ENCODE data around the gene STK17A. TPM values are rescaled to one million over a fixed set of nuclear protein-coding genes. Genes with fewer than 3 reads are reported as not detected.

STK17A gene
- total and polyA plus RNA-seq, 2 donors (not counting 1 experiment from before 2014, with no cell fraction given): 46.8 to 53.2 TPM

DNA sequence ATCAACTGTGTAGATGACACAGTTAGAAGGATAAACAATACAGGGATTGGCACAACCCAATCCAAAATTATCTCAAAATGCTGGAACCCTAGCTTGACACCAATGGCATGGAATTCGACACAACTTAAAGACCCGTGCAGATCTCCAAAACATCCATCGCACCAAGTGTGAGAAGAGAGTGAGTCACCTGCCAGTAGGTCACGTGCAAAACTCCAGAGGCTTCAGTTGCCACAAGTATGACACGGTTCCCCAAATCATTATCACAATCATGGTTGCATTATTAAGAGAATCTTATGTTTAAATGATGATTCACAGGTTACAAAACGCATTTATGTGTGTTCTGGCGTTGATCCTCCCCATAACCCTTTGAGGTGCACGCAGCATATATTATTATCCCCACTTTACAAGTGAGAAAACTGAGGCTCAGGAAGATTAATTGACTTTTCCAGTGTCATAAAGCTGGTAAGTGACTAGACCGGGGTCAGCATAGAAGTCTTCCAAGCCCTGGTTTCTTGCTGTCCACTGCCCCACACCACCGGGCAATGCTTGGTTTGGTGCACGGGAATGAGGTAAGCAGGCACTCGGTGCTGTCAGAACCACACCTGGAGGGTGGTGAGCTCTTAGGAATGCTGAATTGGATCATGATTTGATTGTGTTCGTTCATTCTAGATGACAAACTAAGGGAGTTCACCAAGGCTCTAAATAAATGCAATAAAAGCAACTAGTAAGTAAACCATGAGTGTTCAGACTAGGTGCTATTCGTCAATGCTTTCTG is 23.6 kb upstream of the STK17A start:
- Histone ChIP-seq H3K4me1 (ENCODE audit: control insufficient read depth, extremely low read depth, insufficient read depth, low read length) (no peaks in the 10 kb centered on the region), H3K79me2 (ENCODE audit: control insufficient read depth, insufficient read depth, low read length) (no peaks in the 10 kb centered on the region), H4K20me1 (ENCODE audit: control insufficient read depth, extremely low read depth, insufficient read depth, low read length) (no peaks in the 10 kb centered on the region), H3K4me3 (replicated peaks in 1 of 4; ENCODE audit: control extremely low read depth in 1 of 4, insufficient read depth in 1 of 4, low read depth in 3 of 4, low read length in 4 of 4) (no peak overlapping the region), H3K9me3 (ENCODE audit: control insufficient read depth, insufficient read depth, low read depth, low read length) (no peaks in the 10 kb centered on the region), H2AFZ (ENCODE audit: low read length) (no peak overlapping the region), H3K4me2 (ENCODE audit: extremely low read depth, insufficient read depth, low read length) (no peak overlapping the region), H3K36me3 (ENCODE audit: control insufficient read depth, insufficient read depth, low read length) (no peaks in the 10 kb centered on the region), H3K27me3 (ENCODE audit: control insufficient read depth, insufficient read depth, low read length) (no peaks in the 10 kb centered on the region), H3K27ac (ENCODE audit: insufficient read depth, low read length) (no peak overlapping the region), H3K9ac (ENCODE audit: insufficient read depth, low read length) (no peak overlapping the region)
- DNase-seq (ENCODE audit: low read depth in 2 of 2): peak in 1 of 2 donors; percentile 20
- no peak for TF ChIP-seq EZH2 (IDR thresholded peaks at IDR 0.05; ENCODE audit: low read length, missing control alignments)
- no peak for TF ChIP-seq CTCF (conservative IDR thresholded peaks at IDR 0.05 in 1 of 2, IDR thresholded peaks at IDR 0.05 in 1 of 2; ENCODE audit: low read depth in 1 of 2, low read length in 2 of 2)

GRCh38 chr7:43559946-43560335 is 23.0 kb upstream of the STK17A start:
- Histone ChIP-seq H3K4me1 (ENCODE audit: control insufficient read depth, extremely low read depth, insufficient read depth, low read length) (no peaks in the 10 kb centered on the region), H3K36me3 (ENCODE audit: control insufficient read depth, insufficient read depth, low read length) (no peaks in the 10 kb centered on the region), H3K9me3 (ENCODE audit: control insufficient read depth, insufficient read depth, low read depth, low read length) (no peaks in the 10 kb centered on the region), H3K4me2 (ENCODE audit: extremely low read depth, insufficient read depth, low read length) (no peak overlapping the region), H3K27ac (ENCODE audit: insufficient read depth, low read length) (no peak overlapping the region), H3K27me3 (ENCODE audit: control insufficient read depth, insufficient read depth, low read length) (no peaks in the 10 kb centered on the region), H4K20me1 (ENCODE audit: control insufficient read depth, extremely low read depth, insufficient read depth, low read length) (no peaks in the 10 kb centered on the region), H2AFZ (ENCODE audit: low read length) (no peak overlapping the region), H3K4me3 (replicated peaks in 1 of 4; ENCODE audit: control extremely low read depth in 1 of 4, insufficient read depth in 1 of 4, low read depth in 3 of 4, low read length in 4 of 4) (no peak overlapping the region), H3K9ac (ENCODE audit: insufficient read depth, low read length) (no peak overlapping the region), H3K79me2 (ENCODE audit: control insufficient read depth, insufficient read depth, low read length) (no peaks in the 10 kb centered on the region)
- no peak for TF ChIP-seq CTCF (conservative IDR thresholded peaks at IDR 0.05 in 1 of 2, IDR thresholded peaks at IDR 0.05 in 1 of 2; ENCODE audit: low read depth in 1 of 2, low read length in 2 of 2)
- no peak for TF ChIP-seq EZH2 (IDR thresholded peaks at IDR 0.05; ENCODE audit: low read length, missing control alignments)
- no peak for DNase-seq (ENCODE audit: low read depth in 2 of 2)

GRCh38 chr7:43560742-43561330 is 22.1 kb upstream of the STK17A start:
- H2AFZ ChIP-seq (ENCODE audit: low read length): no peak overlapping the region
- no peak overlapping the region for H3K4me3 ChIP-seq (replicated peaks in 1 of 4; ENCODE audit: control extremely low read depth in 1 of 4, insufficient read depth in 1 of 4, low read depth in 3 of 4, low read length in 4 of 4)
- no peak for TF ChIP-seq EZH2 (IDR thresholded peaks at IDR 0.05; ENCODE audit: low read length, missing control alignments)
- no peak for TF ChIP-seq CTCF (conservative IDR thresholded peaks at IDR 0.05 in 1 of 2, IDR thresholded peaks at IDR 0.05 in 1 of 2; ENCODE audit: low read depth in 1 of 2, low read length in 2 of 2)
- H3K79me2 ChIP-seq (ENCODE audit: control insufficient read depth, insufficient read depth, low read length): no peaks in the 10 kb centered on the region
- H3K27ac ChIP-seq (ENCODE audit: insufficient read depth, low read length): no peak overlapping the region
- no peaks in the 10 kb centered on the region for H4K20me1 ChIP-seq (ENCODE audit: control insufficient read depth, extremely low read depth, insufficient read depth, low read length)
- H3K4me2 ChIP-seq (ENCODE audit: extremely low read depth, insufficient read depth, low read length): no peak overlapping the region
- no peaks in the 10 kb centered on the region for H3K4me1 ChIP-seq (ENCODE audit: control insufficient read depth, extremely low read depth, insufficient read depth, low read length)
- H3K9ac ChIP-seq (ENCODE audit: insufficient read depth, low read length): no peak overlapping the region
- H3K36me3 ChIP-seq (ENCODE audit: control insufficient read depth, insufficient read depth, low read length): no peaks in the 10 kb centered on the region
- no peak for DNase-seq (ENCODE audit: low read depth in 2 of 2)
- H3K9me3 ChIP-seq (ENCODE audit: control insufficient read depth, insufficient read depth, low read depth, low read length): no peaks in the 10 kb centered on the region
- no peaks in the 10 kb centered on the region for H3K27me3 ChIP-seq (ENCODE audit: control insufficient read depth, insufficient read depth, low read length)
